ENCODE data around the gene FBXW8. TPM values are rescaled to one million over a fixed set of nuclear protein-coding genes. Genes with fewer than 3 reads are reported as not detected.

Gene FBXW8
- total and polyA plus RNA-seq, 2 donors (not counting 3 experiments of a cell fraction or from before 2014, with no cell fraction given), result 15.4 TPM

GRCh38 chr12:116861320-116861719, 49.4 kb upstream of the FBXW8 start:
- no peak for FAIRE-seq
- no peak for DNase-seq (ENCODE audit: low read depth, low spot score)

More at GRCh38 chr12:116861320-116861719, 49.4 kb upstream of the FBXW8 start:
- no peaks in the 10 kb centered on the region for H3K36me3 ChIP-seq (ENCODE audit: control insufficient read depth in 2 of 2, extremely low read depth in 1 of 2, insufficient read depth in 2 of 2, low read length in 2 of 2)
- ChIA-PET POLR2A (no interaction called here), CTCF (interaction anchor here (1.6 kb wide), 1 partner anchor 21 kb away, joined by 4 read pairs; no protein-coding TSS in a partner anchor)
- BruUV-seq (replicated peaks), result no TSS peak
- dilution Hi-C loops (cut with MboI; ENCODE audit: extremely low pct_ligation_motif_present, low sequenced_read_pairs) (no loop called here), intact Hi-C loops (cut with micrococcal nuclease) (no loop called here)
- H3K27ac ChIP-seq (ENCODE audit: insufficient read depth, low read depth, low read length), result no peak overlapping the region
- no peaks in the 10 kb centered on the region for H3K79me2 ChIP-seq (ENCODE audit: control insufficient read depth, insufficient read depth, low read length)
- TF ChIP-seq JUN (IDR thresholded peaks at IDR 0.05; ENCODE audit: borderline replicate concordance, insufficient read depth, insufficient read length, low read depth) (no peak), MYC (IDR thresholded peaks at IDR 0.05; ENCODE audit: low read depth, low read length) (no peak), POLR2AphosphoS5 (IDR thresholded peaks at IDR 0.05; ENCODE audit: insufficient read depth, low read depth, low read length) (no peak), CTCF (IDR thresholded peaks at IDR 0.05; ENCODE audit: extremely low read depth in 1 of 2, insufficient read depth in 1 of 2, low read depth in 1 of 2, low read length in 2 of 2) (no peak), EZH2 (IDR thresholded peaks at IDR 0.05; ENCODE audit: borderline replicate concordance, low read depth, low read length, severe bottlenecking) (no peak), GATA2 (IDR thresholded peaks at IDR 0.05; ENCODE audit: insufficient read depth, insufficient read length, low read depth, low read length) (no peak), FOS (IDR thresholded peaks at IDR 0.05; ENCODE audit: borderline replicate concordance, insufficient read depth, low read length) (no peak), MAX (IDR thresholded peaks at IDR 0.05; ENCODE audit: insufficient read depth, insufficient read length) (no peak), POLR2A (IDR thresholded peaks at IDR 0.05; ENCODE audit: low read depth, low read length) (no peak)
- no peak overlapping the region for H2AFZ ChIP-seq (ENCODE audit: low read depth, low read length)
- H3K4me2 ChIP-seq (ENCODE audit: insufficient read depth, low read length), result no peak overlapping the region
- H3K27me3 ChIP-seq (ENCODE audit: control insufficient read depth in 2 of 2, insufficient read depth in 2 of 2, low read length in 2 of 2), result peaks cover 0 to 3% of the 10 kb centered on the region in 2 experiments
- H3K9me1 ChIP-seq (replicated peaks; ENCODE audit: control insufficient read depth, extremely low read depth, insufficient read depth, low read length), result no peaks in the 10 kb centered on the region
- no peaks in the 10 kb centered on the region for H3K4me1 ChIP-seq (ENCODE audit: control insufficient read depth, extremely low read depth, insufficient read depth, low read length)
- H3K9ac ChIP-seq (replicated peaks; ENCODE audit: extremely low read depth, insufficient read depth, low read length), result no peak overlapping the region
- no peaks in the 10 kb centered on the region for H3K9me3 ChIP-seq (replicated peaks; ENCODE audit: control insufficient read depth, insufficient read depth, low read length)
- H3K4me3 ChIP-seq (replicated peaks in 1 of 3; ENCODE audit: insufficient read depth in 1 of 3, low read depth in 1 of 3, low read length in 3 of 3), result no peak overlapping the region
- no peaks in the 10 kb centered on the region for H4K20me1 ChIP-seq (replicated peaks; ENCODE audit: control insufficient read depth, extremely low read depth, insufficient read depth, low read length)

All from endothelial cell of umbilical vein (primary cell).